Body of pancreas (tissue), 4 donors: ENCODE measurements around the gene ALG11. TPM values are rescaled to one million over a fixed set of nuclear protein-coding genes. Genes with fewer than 3 reads are reported as not detected.
A peak's percentile ranks its signal among the peaks of the same experiment; 100 is the strongest.

ENCODE experiments used
- ATAC-seq: fragments of 150-250 bp; one replicate; pipeline ENCODE4 v1.9.1; 2016
- DNase-seq, 4 donors: peaks; one replicate each; pipeline ENCODE4 v3.0.0-alpha.2; 2019
- H3K27ac ChIP-seq, 4 donors: fragments of 200-600 bp; sonication (generic); 1 replicate in 3 of 4; 2 replicates in 1 of 4; pipeline versions ENCODE4 v1.5.1 to v1.6.1; 2016 to 2019; ENCODE audit warnings: mild to moderate bottlenecking in 1 of 4, mixed read lengths in 1 of 4, moderate library complexity in 1 of 4
- H3K27me3 ChIP-seq, 2 donors: fragments of 200-600 bp; sonication (generic); one replicate each; pipeline ENCODE4 v1.6.0; 2016; ENCODE audit warnings: mild to moderate bottlenecking in 1 of 2
- H3K36me3 ChIP-seq, 2 donors: fragments of 200-600 bp; sonication (generic); replicated peaks in 1 of 2; 2 replicates each; pipeline ENCODE4 v1.5.1; 2016; ENCODE audit warnings: low read depth in 2 of 2; ENCODE audit not compliant: insufficient read depth in 1 of 2
- H3K4me1 ChIP-seq: fragments of 200-600 bp; sonication (generic); one replicate; pipeline ENCODE4 v1.6.0; 2016
- H3K4me3 ChIP-seq, 2 donors: fragments of 200-600 bp; sonication (generic); 1 replicate in 1 of 2; 2 replicates in 1 of 2; pipeline ENCODE4 v1.5.1; 2016 to 2019
- H3K9me3 ChIP-seq, 3 donors: fragments of 200-600 bp; sonication (generic); 1 replicate in 2 of 3; 2 replicates in 1 of 3; pipeline ENCODE4 v1.5.1; 2016
- CTCF ChIP-seq, 7 experiments: fragments of 450-650 bp in 4 of 7; fragments of 200-600 bp in 3 of 7; sonication (generic) in 3 of 7; IDR thresholded peaks; one replicate each; pipeline ENCODE4 v1.5.1; 2016 to 2019; ENCODE audit warnings: antibody characterized with exemption in 7 of 7
- POLR2A ChIP-seq, 3 donors: fragments of 450-650 bp; IDR thresholded peaks; one replicate each; pipeline ENCODE4 v1.6.1; 2016; ENCODE audit warnings: antibody characterized with exemption in 3 of 3, mild to moderate bottlenecking in 2 of 3
- WGBS, 2 donors: methylation state at CpG; one replicate each; pipeline ENCODE4 v1.1.5; 2017; 5-methylcytosine and 5-hydroxymethylcytosine counted together
- intact Hi-C: fragments of 100-400 bp; cut with DNase I; formaldehyde crosslinking; loops from one replicate; pipeline ENCODE4 v1.15.1; 2023
- total RNA-seq, 2 donors: library from RNA; depleted of rRNA; stranded (reverse); fragments of >200 nt; gene quantifications; one replicate each; pipeline ENCODE4 v1.1.0, GENCODE V29; 2016

The ALG11 gene
- total RNA-seq, 2 donors from 2014 or later: 9.2 to 16.1 TPM

GRCh38 chr13:51988988-51989618 is 23.1 kb upstream of the ALG11 start:
- Histone ChIP-seq H3K27me3 (no peaks in the 10 kb centered on the region), H3K4me1 (peaks cover 7% of the 10 kb centered on the region), H3K9me3 (no peaks in the 10 kb centered on the region), H3K36me3 (no peaks in the 10 kb centered on the region), H3K27ac (no peak overlapping the region), H3K4me3 (no peak overlapping the region)
- intact Hi-C loops: no loop called here
- TF ChIP-seq POLR2A (IDR thresholded peaks at IDR 0.05): no peak
- TF ChIP-seq CTCF (IDR thresholded peaks at IDR 0.05): no peak
- 62 to 63% methylated on average over 3 of the region's 3 CpGs for WGBS, 2 donors
- no peak for ATAC-seq
- DNase-seq: no peak

- Histone ChIP-seq H3K4me1 (peaks cover 45% of the 10 kb centered on the region), H3K9me3 (no peaks in the 10 kb centered on the region), H3K36me3 (no peaks in the 10 kb centered on the region), H3K27me3 (no peaks in the 10 kb centered on the region), H3K4me3 (no peak overlapping the region), H3K27ac (peak overlapping the region; percentile 26 to 83 (median 36))
- DNase-seq (no peak), ATAC-seq (no peak)
- WGBS, 2 donors: 37 to 50% methylated on average over 2 of the region's 2 CpGs
- no peak for TF ChIP-seq POLR2A (IDR thresholded peaks at IDR 0.05)
- TF ChIP-seq CTCF (IDR thresholded peaks at IDR 0.05): no peak
- intact Hi-C loops: no loop called here
Observed at GRCh38 chr13:51993713-51994112, 18.5 kb upstream of the ALG11 start.

- peak; percentile 88 for ATAC-seq
- 15 to 22% methylated on average over 7 to 9 of the region's 9 CpGs for WGBS, 2 donors
- peaks cover 60% of the 10 kb centered on the region for H3K4me1 ChIP-seq
- no peak overlapping the region for H3K4me3 ChIP-seq
- DNase-seq: peak; percentile 77 to 92 (median 88)
- H3K36me3 ChIP-seq: no peaks in the 10 kb centered on the region
- intact Hi-C loops: no loop called here
- H3K27ac ChIP-seq: peak overlapping the region; percentile 76 to 83 (median 80)
- H3K27me3 ChIP-seq: no peaks in the 10 kb centered on the region
- TF ChIP-seq POLR2A (IDR thresholded peaks at IDR 0.05): peak in 2 of 3 donors; percentile 42 to 50
- peak in 2 of 7 experiments; percentile 24 to 25 for TF ChIP-seq CTCF (IDR thresholded peaks at IDR 0.05)
- no peaks in the 10 kb centered on the region for H3K9me3 ChIP-seq
Observed at GRCh38 chr13:51995677-51996551, 16.3 kb upstream of the ALG11 start.

GRCh38 chr13:51996641-51997040 is 15.6 kb upstream of the ALG11 start:
- ATAC-seq (no peak), DNase-seq (no peak)
- intact Hi-C loops: no loop called here
- 62 to 70% methylated on average over 4 of the region's 4 CpGs for WGBS, 2 donors
- no peaks in the 10 kb centered on the region for H3K9me3 ChIP-seq
- no peak for TF ChIP-seq CTCF (IDR thresholded peaks at IDR 0.05)
- no peak for TF ChIP-seq POLR2A (IDR thresholded peaks at IDR 0.05)
- H3K4me1 ChIP-seq: peaks cover 60% of the 10 kb centered on the region
- H3K27me3 ChIP-seq: no peaks in the 10 kb centered on the region
- H3K27ac ChIP-seq: peak overlapping the region; percentile 76 to 83 (median 80)
- H3K36me3 ChIP-seq: no peaks in the 10 kb centered on the region
- H3K4me3 ChIP-seq: no peak overlapping the region
